COLO668 (cell line): ENCODE measurements around the gene ANAPC2.

Experiments
- DNase-seq: peaks from one replicate; lab custom pipeline; 2025; ENCODE audit not compliant: unreplicated experiment; lab: John Stamatoyannopoulos, UW

Gene ANAPC2

DNA sequence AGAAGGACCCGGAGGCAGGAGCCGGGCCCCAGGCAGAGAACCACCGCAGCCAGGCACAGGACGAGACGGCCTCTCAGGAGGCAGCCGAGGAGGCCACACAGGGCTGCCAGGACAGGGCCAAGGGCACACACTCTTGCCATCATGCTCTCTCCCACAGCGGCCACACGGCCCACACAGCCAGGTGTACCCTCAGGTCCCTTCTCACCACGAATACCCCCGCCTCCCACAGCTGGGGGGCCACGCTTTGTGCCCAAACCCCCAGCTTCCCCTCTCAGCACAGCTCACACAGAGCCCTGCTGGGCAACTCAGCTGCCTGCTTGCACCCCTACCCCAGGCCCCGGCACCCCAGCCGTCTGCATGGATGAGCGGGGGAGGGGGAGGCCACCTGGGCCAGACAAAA, 5.4 kb upstream of the ANAPC2 start:
- peak; percentile 44 for DNase-seq

DNA sequence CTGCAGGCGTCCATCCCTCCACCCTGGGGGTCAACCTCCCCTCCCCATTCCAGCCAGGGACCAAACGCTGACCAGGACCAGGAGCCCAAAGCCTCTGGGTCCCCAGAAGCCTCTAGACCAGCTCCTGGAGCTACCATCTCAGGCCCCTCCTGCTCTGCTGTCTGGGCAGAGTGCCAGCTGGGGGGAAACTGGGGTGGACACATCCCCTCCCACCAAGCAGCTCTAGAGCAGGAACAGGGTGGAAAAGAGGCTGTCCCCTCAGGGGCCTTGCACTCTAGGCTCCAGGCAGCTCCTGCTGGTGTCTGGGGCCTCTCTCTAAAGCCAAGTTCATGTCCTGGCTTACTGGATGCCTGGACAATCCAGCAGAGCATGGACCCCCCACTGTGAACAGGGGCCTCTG, 4.5 kb upstream of the ANAPC2 start:
- DNase-seq, result no peak

DNA sequence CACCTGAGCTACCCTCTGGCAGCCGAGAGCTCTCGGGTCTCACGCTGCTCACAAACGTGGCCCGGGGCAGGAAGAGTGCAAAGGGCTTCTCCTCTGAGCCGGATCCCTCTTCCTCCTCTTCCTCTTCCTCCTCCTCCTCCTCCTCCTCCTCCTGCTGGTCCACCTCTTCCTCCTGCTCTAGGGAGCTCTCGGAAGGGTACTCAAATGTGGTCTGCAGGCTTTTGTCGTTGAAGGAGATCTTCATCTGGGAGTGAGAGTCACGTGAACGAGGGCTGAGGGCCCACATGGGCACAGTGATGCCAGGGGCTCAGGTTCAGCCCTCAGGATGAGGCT, 4.1 kb upstream of the ANAPC2 start:
- no peak for DNase-seq

DNA sequence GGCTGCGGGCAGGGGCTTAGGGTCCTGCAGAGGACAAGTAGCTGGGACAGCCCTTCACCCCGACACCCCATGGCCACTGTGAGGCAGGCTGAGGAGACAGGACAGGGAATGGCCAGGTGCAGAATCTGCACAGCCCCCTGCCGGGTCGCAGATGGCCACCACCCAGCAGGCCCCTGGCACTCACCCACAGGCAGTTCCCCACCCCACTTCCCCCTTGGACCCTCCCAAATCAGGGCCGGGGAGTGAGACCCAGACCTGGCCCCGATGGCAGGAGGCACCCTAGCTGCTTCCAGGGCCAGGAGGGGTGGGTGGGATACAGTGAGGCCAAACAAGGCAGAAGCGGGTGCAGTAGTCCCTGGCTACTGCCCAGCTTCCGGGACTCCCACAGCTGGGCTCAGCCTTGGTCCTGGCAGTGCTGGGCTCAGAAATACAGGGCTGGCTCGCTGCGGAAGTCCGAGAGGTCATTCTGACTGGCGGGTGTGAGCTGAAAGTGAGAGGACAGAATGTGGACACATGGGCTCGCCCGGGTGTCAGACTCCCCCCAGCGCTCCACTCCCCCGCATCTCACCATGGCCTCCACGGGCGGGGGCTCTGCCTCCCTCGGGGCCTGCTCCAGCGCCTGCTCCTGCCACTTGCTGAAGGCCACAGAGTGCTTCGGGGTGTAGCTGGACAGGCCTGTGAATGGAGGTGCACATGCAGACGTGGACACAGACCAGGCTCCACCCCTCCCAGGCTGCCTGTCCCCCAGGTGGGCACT, 3.5 kb upstream of the ANAPC2 start:
- no peak for DNase-seq

DNA sequence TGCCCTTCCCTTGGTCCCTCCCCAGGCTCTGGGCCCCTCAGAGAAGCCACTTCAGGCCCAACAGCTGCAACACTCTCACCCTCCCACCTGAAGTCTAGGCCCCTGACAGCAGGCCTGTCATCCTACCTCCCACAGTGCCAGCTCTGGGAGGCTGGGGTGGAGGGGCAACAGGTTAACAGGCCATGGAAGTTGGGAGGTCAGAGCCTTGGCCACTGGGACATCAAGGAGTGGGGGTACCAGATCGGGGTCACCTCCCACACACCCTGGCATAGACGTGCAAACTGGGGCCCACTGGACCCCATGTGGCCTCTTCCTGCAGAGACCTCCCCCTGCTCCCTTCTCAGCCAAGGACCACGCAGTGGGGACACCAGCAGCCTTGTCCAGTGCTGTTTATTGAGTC, 2.9 kb upstream of the ANAPC2 start:
- DNase-seq, result no peak

DNA sequence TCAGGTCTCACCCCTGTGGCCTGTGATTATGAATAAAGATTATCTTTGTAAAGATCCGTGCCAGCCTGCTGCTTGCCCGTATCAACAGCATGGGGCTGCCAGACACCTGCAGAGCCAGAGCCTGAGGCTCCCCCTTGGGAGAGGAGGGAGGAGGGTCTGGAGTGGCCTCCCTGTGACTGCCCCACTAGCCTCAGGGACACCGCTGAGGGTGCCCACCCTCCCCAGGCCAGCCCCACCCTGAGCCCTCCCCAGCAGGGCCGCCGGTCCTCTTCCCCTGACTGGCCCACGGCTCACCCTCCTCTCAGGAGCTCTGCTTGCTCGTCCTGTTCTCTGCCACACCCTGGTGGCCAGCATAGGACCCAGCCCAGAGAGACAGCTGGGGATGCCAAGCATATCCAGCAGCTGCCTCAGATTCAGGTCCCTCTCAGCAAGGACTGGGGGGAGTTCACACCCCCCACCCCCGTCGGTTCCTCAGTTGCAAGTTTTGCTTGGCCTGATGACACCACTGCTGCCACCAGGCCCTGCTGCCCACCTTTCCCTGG, 2.0 kb upstream of the ANAPC2 start:
- DNase-seq, result peak; percentile 28

DNA sequence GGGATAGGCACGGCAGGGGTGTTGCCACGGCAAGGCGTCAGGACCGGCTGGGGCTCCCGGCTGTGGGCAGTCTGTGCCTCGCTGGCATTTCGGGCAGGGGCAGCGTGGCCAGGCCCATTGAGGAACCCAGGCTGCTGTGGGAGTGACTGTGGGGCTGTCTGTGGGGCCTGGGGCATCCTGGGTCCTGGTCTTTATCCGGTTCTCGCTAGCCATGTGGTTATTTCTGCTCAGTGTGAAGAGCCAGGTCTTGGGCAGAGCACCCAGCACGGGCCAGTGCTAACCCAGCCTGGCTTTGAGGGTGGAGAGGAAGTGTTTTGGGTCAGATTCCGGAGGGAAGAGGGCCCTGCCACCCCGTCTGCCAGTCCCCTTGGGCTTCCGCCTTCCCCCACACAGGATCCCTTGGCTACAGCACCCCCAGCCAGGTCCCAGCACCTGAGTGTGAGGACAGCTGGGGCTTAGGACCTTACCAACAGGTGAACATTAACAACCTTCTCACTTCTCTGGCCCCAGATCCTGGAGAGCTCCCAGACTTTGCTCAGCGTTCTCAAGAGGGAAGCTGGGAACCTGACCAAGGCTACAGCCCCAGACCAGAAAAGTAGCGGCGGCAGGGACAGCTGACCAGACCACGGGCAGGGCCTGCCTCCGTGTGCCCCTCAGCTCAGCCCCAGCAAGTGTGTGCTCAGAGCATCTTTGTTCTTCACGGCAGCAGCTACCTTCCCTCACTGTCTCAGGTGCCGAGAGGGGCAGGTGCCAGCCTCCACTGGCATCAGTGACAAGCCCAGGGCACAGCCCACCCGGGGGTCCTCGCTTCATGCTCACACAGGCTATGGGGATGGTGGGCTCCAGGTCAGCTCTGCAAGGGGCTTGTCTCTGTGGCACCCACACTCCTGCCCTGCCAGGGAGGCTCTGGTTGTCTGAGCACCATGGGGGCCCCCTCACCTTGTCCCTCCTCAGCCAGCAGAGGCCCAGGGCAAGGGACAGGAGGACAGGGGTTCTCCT, 1.2 kb upstream of the ANAPC2 start:
- DNase-seq, result no peak

DNA sequence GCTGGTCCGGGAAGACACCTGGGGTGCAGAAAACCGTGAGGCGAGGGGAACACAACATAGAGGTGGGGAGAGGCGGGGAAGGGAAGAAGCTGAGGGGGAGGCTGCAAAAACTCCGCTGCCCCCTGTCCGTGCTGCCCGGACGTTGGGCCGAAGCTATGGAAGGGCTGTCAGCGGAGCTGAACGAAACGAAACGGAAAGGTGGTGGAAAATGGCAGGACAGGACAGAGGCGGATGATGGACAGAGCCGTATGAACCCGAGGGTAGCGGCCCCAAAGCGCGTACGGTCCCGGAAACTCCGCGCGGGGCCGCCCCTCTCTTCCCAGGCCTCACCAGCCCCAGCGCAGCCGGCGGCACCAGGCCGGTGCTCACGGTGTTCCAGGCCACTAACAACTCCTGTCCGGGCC, 272 bp downstream of the ANAPC2 start:
- no peak for DNase-seq

DNA sequence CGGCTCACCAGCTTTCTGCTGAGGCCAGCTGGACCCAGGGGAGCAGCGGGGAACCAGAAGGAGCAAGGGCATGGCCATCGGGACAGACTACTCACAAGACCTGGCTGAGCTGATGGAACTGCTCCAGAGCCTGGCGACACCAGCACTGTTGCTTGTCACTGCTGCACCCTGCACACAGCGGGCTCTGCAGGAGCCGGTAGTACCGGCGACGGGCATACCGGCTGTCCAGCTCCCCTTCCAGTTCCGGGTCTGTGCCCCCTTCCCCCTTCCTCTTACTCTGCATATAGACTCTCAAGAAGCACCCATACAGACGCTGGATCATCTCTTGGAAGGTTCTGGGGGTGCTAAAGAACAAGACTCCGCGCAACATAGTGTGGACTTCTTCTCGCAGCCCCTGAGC, 974 bp downstream of the ANAPC2 start:
- no peak for DNase-seq

DNA sequence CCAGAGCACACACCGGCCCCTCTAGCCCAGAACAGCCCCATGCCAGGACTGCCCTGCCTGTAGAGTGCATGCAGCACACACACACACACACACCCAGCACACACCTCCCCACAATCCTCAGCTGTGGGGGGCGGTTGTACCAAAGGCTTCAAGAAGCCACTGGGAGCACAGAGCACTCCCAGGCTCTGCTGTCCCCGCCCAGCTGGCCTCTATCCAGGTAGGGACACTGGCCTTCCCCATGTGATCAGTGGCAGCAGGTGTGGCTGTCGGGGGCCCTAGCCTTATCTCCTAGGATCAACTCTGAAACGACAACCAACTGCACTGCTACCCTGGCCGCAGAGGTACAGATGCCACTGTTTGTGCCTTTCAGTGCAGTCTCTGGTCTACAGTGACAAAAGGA, 2.0 kb downstream of the ANAPC2 start:
- DNase-seq, result peak; percentile 18

DNA sequence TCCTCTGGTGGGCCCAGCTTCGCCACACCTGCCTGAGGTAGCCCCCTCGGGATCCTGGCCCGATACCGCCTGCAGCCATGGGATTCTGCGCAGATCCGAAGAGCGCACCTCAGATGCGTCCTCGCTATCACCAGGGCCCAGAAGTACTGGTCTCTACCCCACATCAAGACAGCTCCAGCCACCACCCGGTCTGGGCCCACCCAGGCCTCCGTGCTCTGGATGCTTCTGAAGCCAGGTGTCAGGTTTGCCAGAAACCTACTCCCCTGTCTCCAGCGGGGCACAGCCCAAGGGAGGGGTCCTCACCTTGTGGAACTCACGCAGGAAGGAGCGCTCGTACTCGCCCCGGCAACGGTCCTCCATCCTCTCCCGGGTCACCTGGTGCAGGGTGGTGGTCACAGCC, 2.4 kb downstream of the ANAPC2 start:
- no peak for DNase-seq

DNA sequence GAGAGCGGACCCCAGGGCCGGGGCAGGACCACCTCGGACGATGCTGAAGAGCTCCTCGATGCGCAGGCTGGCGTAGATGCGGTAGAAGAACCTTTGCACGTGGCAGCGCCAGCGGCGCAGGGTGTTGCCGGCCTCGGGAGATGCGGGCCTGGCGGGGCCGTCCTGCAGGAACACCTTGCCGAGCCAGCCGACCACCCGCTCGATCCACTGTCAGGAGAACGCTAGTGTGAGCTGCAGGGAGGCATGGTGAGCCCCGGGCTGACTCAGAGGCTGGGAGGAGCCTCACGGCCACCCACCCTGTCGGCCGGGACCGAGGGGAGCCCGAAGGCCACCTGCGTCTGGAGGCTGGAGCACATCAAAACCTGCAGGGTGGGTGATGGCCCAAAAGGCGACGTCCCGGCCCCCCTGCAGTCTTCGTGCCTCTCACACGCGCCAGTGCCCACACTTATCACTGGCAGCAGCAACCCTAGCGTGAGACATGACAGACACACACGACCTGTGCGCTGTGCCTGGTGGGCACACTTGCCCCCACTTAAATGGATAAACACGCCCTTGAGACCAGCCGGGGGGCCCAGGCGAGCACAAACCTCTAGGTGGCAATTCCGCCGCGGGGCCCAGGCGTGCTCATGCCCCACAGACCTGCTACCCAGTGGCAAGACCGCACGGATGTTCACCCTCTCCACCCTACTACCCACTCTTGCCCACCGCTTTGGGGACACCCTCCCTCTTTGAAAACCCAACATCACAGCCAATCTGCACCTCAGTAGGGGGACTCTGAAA, 3.3 kb downstream of the ANAPC2 start:
- no peak for DNase-seq

DNA sequence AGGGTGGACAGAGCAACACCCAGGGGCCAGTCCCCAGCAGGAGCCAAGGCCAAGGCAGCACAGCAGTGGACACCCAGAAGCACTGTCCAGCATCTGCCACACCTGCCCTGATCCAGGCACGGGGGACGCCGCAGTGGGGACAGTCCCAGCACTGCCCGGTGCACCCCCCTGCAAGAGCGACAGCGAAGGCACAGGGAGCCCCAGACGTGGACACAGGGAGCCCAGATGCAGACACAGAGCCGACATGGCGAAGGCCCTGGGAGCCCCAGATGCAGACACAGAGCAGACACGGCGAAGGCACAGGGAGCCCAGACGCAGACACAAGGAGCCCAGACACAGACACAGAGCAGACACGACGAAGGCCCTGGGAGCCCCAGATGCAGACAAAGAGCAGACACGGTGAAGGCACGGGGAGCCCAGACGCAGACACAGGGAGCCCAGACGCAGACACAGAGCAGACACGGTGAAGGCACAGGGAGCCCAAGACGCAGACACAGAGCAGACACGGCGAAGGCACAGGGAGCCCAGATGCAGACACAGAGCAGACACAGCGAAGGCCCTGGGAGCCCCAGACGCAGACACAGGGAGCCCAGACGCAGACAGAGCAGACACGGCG, 4.3 kb downstream of the ANAPC2 start:
- no peak for DNase-seq

DNA sequence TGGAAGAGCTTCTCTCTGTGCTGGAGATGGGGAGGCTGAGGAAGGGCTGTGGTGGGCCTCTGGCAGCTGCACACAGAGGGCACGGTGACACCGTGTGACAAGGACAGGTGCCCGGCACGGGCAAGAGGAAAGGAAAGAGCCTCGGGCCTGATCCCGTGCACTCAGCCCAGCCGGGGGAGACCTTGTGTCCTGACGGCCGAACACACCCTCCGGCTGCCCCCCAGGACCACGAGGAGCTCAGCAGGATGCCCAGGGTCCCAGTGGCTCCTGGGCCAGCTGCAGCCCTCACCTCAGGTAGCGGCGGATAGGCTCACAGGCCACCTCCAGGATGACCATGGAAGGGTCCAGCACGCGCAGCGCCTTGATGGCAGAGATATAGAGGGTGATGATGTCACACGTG, 5.5 kb downstream of the ANAPC2 start:
- DNase-seq, result no peak

DNA sequence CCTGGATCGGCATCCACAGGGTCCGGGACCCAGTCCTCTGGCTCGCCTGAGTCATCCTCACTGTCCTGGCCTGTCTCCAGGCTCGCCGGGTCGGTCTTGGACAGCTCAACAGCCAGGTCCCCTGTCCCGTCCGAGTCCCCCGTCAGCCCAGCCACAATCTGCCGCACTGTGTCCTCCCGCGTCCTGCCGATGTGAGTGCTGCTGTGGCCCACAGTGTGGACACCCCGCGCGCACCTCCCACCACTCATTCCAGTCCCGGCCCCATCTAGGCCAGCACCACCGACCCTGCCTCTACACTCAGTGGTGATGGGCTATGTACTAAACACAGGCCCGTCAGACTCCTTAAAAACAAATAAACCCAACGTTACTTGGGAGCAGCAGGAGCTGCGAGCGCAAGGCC, 6.7 kb downstream of the ANAPC2 start:
- no peak for DNase-seq

DNA sequence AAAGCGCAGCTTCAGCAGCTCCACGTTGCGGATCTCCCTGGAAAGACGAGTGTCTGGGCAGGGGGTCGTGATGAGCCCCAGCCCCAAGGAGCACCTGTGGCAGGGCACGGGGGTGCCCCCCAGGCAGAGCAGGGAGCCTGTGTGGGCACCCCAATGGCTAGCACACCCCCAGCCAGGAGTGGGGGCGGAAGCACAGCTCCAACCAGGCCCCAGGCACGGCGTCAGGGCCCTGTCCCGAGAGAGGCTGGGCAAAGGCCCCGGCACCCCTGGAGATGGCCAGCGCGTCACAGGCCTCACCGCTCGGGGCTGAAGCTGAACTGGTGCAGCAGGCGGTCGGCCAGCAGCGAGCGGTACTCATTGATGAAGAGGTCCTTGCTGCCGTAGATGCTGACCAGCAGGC, 7.9 kb downstream of the ANAPC2 start:
- no peak for DNase-seq

DNA sequence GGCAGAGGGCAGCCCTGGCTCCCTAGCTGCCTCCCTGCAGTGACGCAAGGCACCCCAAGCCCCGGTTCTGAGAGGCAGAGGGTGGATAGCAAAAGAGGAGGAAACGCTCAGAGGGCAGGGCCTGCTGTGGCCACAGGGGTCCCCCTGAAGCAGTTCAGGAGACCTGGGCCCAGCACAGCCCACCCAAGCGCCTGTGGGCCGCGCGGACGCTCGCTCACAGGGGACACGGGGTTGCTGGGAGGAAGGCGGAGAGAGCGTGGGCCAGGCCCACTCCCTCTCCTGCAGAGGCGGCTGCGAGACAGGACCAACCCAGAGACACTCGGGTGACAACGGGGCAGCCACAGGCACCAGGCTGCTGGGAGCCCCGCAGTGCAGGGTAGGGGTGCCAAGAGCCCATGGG, 8.6 kb downstream of the ANAPC2 start:
- no peak for DNase-seq

DNA sequence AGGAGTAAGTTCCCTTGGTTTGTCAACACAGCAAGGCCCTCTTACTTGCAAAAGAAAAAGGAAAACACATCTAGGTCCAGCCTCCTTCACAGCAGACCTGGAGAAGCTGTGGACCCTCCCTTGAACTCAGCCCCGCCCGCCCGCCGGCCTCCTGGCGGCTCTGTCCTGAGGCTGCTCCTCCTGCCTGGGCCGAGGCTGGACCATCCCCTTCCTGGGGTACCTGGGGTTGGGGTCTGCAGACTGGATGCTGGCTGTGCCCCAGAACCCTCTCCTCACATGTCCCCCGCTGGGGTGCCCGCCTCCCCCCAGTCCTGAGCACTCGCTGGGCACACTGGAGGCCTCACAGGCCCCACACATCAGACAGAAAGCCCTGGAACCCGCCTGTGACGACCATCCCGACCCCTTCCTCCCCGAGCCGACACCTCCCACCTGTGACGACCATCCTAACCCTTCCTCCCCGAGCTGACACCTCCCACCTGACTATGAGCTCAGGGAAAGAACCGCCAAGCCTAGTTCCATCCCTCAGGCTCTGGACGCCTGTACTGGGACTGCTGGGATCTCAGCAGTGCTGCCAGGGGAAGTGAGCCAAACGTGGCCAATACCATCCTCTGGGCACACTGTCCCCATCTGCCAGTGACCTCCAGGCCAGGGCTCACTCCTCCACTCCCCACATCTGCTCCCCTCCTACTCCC, 9.3 kb downstream of the ANAPC2 start:
- DNase-seq, result no peak

DNA sequence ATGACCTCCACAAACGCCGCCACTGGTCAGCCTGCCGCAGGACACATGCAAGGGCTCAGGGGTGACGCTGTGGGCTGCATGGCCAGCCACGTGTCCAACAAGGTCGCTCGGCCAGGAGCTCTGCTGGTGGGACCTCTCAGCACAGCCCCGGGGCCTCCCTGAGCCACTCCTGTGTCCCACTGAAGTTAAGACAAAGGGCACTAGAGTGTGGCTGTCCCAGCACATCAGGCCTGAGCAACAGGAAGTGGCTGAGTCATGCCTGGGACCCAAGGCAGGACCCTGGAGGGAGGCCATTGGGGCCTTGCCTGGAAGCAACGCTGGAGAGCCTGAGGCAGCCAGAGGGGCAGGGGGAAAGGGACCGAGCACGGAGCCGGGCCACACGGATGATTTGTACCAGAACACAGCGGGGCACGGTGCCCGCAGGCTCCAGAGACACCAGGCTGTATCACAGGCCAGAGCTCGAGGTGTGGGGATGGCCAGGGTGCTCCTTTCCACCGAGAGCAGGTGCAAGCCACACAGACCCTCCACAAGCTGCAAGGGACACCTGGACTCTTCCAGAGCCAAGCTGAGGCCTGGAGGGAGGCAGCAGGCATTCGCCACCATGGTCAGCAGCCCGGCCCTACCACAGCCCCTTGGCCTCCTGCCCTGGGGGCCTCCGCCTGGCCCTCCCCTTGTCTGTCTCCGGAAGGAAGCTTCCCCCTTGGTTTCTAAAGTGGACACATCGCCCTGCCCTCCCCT, 10.0 kb downstream of the ANAPC2 start:
- no peak for DNase-seq
